GM13976 (cell line): ENCODE data around the gene FAAP20.

Experiments
- DNase-seq: peaks from one replicate; pipeline ENCODE4 v3.0.0; 2012; ENCODE audit warnings: low spot score
- in situ Hi-C: fragments of 300-500 bp; cut with MboI; formaldehyde crosslinking; loops from one replicate; pipeline ENCODE4 v1.12.0; 2022; ENCODE audit warnings: low sequenced_read_pairs, mixed read lengths, inconsistent platforms; ENCODE audit not compliant: unreplicated experiment
- TF ChIP-seq, protein P1 (sequence below): IDR thresholded peaks from 2 replicates; pipeline ENCODE4 v1.5.1; 2012; ENCODE audit warnings: borderline replicate concordance, mild to moderate bottlenecking; ENCODE audit not compliant: insufficient read depth; ENCODE audit errors: extremely low read depth, missing control alignments, control extremely low read depth

The FAAP20 gene

DNA sequence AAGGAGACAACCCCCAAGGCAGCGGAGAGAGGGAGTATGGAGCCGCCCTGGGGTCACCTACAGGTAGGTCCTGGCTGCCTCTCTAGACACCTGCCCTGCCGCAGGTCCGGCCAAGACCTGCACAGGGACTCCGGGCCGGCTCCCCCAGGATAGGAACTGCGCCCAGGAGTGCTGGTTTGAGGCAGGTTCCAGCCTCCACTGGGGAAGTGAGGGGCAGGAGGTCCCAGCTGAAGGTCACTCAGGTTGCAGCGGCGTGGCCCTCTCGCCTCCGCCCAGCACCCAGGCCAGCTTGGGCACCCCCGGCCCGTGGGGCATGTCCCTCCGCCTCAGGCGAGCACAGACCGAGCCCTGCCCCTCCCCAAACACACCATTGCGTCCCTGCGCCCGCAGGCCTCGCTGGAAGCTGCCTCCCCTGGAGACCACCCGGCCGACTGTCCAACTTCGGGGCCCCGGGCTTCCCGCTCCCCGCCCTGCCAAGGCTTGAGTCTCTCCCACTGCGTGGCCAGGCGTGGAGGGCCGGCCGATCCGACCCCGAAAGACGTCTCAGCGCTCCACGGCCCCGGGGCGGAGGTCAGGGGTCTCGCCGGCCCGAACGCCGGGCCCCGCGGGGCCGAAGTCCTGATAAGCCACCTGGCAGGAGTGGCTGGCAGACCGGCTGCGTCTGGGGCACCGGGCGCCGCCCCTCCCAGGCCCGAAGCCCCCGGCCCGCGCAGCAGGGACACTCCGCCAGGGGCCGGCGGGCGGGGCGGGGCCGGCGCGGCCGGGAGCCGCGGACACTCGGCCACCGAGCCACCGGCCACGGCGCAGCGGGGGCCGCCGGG is 32.2 kb upstream of the FAAP20 start:
- TF ChIP-seq, protein P1, sequence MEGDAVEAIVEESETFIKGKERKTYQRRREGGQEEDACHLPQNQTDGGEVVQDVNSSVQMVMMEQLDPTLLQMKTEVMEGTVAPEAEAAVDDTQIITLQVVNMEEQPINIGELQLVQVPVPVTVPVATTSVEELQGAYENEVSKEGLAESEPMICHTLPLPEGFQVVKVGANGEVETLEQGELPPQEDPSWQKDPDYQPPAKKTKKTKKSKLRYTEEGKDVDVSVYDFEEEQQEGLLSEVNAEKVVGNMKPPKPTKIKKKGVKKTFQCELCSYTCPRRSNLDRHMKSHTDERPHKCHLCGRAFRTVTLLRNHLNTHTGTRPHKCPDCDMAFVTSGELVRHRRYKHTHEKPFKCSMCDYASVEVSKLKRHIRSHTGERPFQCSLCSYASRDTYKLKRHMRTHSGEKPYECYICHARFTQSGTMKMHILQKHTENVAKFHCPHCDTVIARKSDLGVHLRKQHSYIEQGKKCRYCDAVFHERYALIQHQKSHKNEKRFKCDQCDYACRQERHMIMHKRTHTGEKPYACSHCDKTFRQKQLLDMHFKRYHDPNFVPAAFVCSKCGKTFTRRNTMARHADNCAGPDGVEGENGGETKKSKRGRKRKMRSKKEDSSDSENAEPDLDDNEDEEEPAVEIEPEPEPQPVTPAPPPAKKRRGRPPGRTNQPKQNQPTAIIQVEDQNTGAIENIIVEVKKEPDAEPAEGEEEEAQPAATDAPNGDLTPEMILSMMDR: no peak
- DNase-seq: no peak
- in situ Hi-C loops: no loop called here

GRCh38 chr1:2224631-2225428 is 30.3 kb upstream of the FAAP20 start:
- DNase-seq: no peak
- in situ Hi-C loops: no loop called here
- TF ChIP-seq, protein P1: no peak

DNA sequence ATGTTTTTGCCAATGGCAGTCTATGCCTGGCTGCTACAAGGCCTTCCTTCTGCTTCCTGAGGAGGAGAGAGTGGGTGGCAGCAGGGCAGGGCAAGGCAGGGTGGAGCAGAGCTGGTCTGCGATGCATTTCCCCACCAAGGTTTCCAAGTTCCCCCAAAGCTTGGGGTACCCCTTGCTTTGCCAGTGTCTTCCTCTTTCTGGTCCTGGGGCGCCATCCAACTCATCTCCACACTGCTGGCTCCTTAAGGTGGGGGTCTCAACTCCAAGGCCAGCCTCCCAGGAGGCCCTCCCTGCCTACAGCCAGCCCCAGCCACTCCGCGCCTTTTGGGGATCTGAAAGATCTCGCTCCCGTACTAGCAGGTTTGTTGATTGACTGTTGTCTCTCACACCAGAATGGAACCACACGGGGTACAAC is 29.6 kb upstream of the FAAP20 start:
- in situ Hi-C loops: no loop called here
- no peak for DNase-seq
- TF ChIP-seq, protein P1: no peak

DNA sequence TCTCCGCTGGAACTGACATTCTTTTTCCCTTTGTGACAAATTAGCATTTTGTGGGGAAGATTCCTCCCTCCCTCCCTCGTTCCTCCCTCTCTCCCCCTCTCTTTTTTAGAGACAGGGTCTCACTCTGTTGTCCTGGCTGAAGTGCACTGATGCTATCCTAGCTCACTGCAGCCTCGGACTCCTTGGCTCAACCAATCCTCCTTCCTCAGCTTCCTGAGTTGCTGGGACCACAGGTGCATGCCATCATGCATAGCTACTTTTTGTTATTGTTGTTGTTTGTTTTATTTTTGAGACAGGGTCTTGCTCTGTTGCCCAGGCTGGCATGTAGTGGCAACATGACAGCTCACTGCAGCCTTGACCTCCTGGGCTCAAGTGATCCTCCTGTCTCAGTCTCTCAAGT is 26.7 kb upstream of the FAAP20 start:
- DNase-seq: no peak
- TF ChIP-seq, protein P1: no peak
- in situ Hi-C loops: no loop called here

GRCh38 chr1:2216767-2217058 is 22.1 kb upstream of the FAAP20 start:
- in situ Hi-C loops: no loop called here
- TF ChIP-seq, protein P1: no peak

DNA sequence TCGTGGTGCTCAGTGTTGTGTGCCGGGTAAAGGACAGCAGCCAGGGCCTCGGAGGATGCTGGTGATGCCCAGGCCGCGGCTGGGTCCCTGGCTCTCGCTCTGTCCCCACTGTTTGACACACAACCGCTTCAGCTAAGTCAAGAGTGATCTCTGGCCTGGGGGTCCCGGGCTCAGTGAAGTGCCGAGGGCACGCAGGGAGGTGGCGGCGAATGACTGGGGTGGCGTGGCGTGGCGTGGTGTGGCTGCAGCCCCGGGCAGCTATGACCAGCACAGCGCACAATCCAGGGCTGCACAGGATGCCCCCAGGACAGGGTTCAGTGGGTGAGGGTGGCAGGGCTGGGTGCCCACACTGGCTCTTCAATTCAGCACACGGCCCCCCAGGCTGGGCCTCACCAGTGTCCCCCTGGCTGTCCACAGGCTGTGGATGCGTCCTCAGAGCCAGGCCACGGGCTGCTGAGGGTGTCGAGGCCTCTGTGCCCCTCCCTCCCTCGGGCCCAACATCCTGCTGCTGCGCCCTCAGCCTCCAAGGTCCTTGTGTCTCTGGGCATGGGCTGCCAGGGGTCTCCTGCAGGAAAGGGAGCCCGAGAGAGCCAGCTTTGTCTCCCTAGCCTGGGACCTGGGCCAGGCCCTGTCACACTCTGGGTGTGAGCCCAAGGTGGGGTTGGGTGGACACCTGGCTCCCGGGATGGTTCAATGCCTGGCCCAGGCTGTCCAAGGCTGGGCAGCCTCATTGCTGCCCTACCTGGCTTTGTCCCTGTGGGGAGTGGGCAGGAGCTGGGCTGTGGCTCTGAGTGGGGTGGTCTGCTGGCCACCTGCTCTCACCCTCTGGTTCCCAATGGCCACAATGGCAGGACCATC is 21.6 kb upstream of the FAAP20 start:
- in situ Hi-C loops: no loop called here

More at GRCh38 chr1:2216767-2217058, 22.1 kb upstream of the FAAP20 start:
- no peak for DNase-seq

More for the DNA sequence above, 21.6 kb upstream of the FAAP20 start:
- no peak for DNase-seq
- TF ChIP-seq, protein P1: no peak
